NCI-H1092 treated with DMSO at 0.1 percent for 48 hours (cell line): ENCODE measurements around the gene RNF114.
"Not testable (repeated sequence)": the region's sequence is repeated elsewhere in the genome, so short reads cannot be mapped to it uniquely, and the experiment has no call there.

Experiments
- DNase-seq: peaks from one replicate; lab custom pipeline; 2025; lab: John Stamatoyannopoulos, UW

The RNF114 gene

GRCh38 chr20:49965781-49966305 lies 29.6 kb downstream of the RNF114 start:
- no peak for DNase-seq

GRCh38 chr20:49966861-49967260 lies 30.7 kb downstream of the RNF114 start:
- no peak for DNase-seq

GRCh38 chr20:49969234-49969633 lies 33.0 kb downstream of the RNF114 start:
- DNase-seq: no peak

GRCh38 chr20:49969946-49970345 lies 33.7 kb downstream of the RNF114 start:
- DNase-seq: no peak

GRCh38 chr20:49970498-49970897 lies 34.3 kb downstream of the RNF114 start:
- no peak for DNase-seq

- no peak for DNase-seq
Measured at GRCh38 chr20:49973981-49974380, 37.8 kb downstream of the RNF114 start.

- no peak for DNase-seq
Measured at GRCh38 chr20:49976542-49976941, 40.3 kb downstream of the RNF114 start.

- DNase-seq: not testable (repeated sequence)
Measured at GRCh38 chr20:49977740-49978139, 41.5 kb downstream of the RNF114 start.

- DNase-seq: no peak
Measured at GRCh38 chr20:49978685-49979029, 42.5 kb downstream of the RNF114 start.

GRCh38 chr20:49979030-49979832 lies 43.0 kb downstream of the RNF114 start:
- DNase-seq: peak; percentile 14

GRCh38 chr20:49980140-49981008 lies 44.2 kb downstream of the RNF114 start:
- no peak for DNase-seq

GRCh38 chr20:49981218-49982071 lies 45.2 kb downstream of the RNF114 start:
- no peak for DNase-seq

GRCh38 chr20:49982072-49982345 lies 45.8 kb downstream of the RNF114 start:
- DNase-seq: no peak

- DNase-seq: peak; percentile 85
Measured at GRCh38 chr20:49982346-49983122, 46.3 kb downstream of the RNF114 start, which contains the start of gene SNAI1. Gene SNAI1, plus strand, starts transcription at chr20:49982980. Its CDS starts 80 bp downstream, at chr20:49983060.

GRCh38 chr20:49983123-49983847 lies 47.1 kb downstream of the RNF114 start:
- no peak for DNase-seq

GRCh38 chr20:49983848-49984408 lies 47.7 kb downstream of the RNF114 start:
- no peak for DNase-seq

GRCh38 chr20:49984426-49985153 lies 48.4 kb downstream of the RNF114 start:
- DNase-seq: no peak

GRCh38 chr20:49985157-49985556 lies 49.0 kb downstream of the RNF114 start:
- no peak for DNase-seq

- DNase-seq: no peak
Measured at GRCh38 chr20:49985617-49986016, 49.4 kb downstream of the RNF114 start.

- DNase-seq: no peak
Measured at GRCh38 chr20:49986049-49986448, 49.9 kb downstream of the RNF114 start.
